Activated naive CD8-positive, alpha-beta T cell treated with anti-CD3 and anti-CD28 coated beads, Interleukin-2, amount 50 U/mL, for 16 hours (primary cell): Measurements from ENCODE around the gene SLC6A3.
"Not testable (repeated sequence)": the region's sequence is repeated elsewhere in the genome, so short reads cannot be mapped to it uniquely, and the experiment has no call there.

Experiments used
- DNase-seq: peaks from one replicate; pipeline ENCODE4 v3.0.0-alpha.2; 2020; ENCODE audit warnings: low read depth, low spot score

SLC6A3 gene

DNA sequence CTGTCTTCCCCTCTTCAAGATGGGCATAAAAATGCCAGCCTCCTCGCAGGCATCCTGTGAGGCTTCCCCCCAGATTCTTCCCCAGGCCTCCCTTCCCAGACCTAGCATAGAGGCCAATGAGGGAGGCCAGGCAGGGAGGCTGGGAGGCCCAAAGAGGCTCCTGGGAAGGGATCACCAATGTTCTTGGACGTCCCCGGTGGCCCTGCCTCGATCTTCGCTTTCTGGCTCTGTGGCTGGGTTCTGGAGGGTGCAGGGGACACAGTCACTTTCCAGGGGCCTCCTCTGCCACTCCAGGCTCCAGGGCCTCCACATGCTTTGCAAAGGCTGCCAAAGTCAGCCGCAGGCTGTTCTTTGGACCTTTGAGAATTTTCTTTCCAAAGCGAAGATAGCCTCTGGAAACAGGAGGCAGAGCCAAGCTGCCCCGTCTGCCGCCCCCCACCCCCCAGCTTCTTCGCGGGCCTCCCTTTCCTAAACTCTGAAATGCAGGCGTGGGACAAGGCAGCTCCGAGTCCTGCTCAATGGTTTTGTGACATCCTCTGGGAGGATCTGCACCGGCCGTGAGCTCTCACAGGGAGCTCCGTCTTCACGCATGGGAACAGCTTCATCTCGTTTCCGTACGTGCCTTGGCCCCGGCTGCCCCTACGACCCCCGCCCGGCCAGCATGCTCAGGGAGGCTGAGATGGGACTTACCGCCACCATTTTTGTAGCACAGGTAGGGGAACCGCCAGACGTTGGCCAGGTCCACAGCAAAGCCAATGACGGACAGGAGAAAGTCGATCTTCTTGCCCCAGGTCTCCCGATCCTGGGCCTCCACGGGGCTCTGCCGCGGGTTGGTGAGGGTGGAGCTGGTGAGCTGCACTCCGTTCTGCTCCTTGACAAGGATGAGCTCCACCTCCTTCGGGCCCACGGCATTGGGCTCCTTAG lies 2.8 kb downstream of the SLC6A3 start:
- no peak for DNase-seq

DNA sequence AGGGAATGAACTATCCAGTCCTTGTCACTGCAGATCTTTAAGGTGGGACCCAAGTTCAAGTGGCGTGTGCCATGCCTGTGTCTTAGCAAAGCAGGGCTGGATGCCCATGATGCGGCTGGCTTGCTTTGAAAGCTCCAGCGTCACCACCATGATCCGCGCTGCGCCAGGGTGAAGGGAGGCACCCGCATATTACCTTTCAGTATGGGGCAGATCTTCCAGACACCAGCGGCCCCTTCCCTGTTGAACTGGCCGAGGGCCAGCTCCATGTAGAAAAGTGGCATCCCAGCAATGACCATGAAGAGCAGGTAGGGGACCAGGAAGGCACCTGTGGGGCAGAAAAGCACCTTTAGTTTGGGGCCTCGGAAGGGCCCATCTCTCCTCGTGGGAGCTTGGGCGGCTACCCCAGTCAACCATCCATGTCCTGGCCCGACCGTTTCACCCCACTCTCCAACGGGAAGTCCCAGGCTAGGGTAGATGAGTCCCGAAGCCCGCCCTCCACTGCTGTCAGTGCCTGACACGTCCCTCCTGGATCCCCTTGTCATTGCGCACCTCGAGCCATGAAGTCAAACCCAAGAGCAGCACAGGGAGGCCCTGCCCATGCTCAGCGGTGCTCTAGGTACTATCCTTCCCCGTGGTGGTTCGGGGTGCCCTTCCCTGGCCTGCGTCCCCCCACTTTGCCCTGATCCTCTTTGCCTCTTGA lies 3.9 kb downstream of the SLC6A3 start:
- DNase-seq: no peak

DNA sequence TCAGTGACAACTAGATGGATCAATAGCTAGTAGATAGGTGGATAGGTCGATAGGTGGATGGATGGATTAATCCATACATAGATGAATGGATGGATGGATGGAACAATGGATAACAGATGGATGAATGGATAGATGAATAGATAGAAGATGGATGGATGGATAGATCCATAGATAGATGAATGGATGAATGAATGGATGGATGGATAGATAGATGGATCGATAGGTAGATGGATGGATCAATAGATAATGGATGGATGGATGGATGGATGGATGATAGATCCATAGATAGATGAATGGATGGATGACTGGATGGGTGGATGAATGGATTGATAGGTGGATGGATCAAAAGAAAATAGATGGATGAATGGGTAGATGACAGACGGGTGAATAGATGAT lies 5.1 kb downstream of the SLC6A3 start:
- no peak for DNase-seq

DNA sequence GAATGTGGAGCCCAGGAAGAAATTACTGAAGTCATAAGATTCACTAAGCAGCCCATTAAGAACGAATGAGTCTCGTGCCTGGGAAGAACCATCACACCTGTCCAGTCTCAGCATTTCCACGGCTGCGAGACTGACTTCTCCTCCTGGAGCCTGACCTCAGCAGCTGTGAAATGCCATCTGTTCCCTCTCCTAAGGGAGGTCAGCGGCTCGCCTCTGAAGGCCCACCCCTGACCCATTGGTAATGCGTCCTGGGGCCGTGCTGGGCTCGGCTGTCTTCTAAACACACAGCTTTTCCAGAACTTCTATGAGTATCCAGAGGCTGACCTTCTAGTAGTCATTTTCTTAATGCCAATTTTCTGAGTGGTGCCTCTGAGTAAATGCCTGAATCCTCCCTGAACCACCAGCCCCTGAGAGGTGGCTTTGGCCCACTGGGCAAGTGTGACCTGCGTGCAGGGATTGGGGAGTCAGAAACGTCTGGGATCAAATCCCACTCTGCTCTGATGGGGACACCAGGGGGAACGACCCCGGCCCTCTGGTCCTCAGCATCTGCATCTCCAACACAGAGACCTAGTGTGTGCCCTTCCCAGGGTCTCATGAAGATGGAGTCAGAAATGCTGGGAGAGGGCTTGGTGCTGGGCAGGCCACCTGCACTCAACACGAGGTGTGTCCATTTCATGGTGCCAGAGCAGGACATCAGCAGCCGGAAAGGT lies 5.7 kb downstream of the SLC6A3 start:
- no peak for DNase-seq

DNA sequence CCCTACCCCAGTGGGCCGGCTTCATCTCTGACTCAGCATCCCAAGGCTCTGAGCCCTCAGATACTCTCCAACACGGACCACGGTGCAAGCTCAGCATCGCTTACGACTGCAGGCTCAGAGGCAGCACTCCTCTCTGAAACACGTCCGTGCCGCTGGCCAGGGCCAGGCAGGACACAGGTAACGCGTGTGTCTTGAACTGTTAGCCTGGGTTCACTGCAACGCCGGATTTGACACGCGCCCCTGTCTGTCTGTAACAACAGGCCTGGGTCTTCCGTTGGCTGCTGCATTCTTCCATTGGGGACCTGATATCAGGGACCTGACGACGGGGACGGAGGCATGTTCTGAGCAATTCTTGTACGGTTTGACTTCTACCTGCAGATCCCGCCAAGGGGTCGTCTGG lies 6.4 kb downstream of the SLC6A3 start:
- DNase-seq: no peak

DNA sequence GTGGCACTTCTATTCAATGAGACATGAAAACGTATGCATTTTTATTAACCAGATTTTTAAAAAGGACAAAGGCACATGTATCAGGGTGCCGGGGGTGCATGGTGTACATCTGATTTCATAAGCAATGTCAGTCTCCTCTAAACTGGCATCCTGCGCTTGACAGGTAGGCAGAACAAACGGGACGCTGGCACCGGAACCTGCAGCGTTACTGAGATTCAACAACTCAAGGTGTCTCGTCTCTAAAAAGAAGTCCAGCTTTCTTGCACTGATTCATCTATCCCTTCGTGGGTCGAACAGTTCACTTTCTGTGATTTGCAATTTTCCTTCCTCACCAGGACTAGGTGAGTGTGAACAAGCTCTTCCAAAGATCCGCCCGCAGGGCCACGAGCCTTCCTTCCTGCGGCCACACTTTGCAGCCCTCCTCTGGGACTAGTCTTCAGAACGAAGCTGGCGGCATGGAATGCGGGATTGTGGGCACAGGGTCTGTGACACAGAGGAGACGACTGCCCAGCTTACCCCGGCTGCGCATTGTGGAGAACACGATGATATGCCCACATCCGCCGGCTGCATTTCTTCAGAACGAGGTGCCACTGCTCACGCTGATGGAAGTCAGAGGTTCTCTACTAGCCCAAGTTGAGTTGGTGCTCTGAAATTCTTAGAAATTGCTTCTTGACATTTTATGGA lies 7.2 kb downstream of the SLC6A3 start:
- no peak for DNase-seq

DNA sequence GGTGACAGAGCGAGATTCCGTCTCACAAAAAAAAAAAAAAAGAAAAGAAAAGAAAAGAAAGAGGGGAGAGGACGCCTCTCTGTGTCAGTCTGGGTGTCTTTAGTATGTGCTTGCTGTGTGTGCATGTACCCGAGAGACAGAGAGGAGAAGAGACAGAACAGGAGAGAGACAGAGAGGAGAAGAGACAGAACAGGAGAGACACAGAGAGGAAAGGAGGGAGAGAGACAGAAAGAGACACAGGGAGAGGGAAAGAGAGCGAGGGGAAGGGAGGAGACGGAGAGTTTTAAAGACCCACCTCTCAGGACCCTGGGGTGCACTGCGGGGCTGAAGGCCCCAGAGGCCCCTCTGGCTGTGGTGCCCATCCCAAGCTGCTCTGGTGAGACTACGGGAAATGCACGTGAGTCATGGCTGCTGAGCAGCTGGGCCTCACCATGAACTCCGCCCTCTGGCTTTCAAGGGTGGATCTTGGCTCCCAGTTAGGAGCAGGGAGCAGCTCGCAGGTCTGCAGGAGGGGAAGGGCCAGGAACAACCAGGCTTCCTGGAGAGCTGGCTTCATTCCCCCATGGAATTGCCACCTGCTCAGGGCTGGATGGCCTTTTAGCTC lies 7.9 kb downstream of the SLC6A3 start:
- no peak for DNase-seq

DNA sequence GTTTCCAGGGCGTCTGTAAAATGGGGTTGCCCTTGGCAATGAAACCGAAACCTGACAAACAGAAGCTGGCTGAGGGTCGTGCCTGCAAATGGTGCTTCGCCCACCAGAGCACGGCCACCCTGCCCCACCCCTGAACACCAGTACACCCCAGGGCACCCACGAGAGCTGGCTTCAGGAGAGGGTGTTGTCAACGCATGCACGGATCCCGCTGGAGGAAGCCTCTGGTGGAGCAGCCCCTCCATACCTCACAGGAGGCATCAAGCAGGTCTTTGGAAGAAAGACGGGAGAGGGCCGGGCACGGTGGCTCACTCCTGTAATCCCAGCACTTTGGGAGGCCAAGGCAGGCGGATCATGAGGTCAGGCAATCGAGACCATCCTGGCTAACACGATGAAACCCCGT lies 8.6 kb downstream of the SLC6A3 start:
- DNase-seq: no peak

DNA sequence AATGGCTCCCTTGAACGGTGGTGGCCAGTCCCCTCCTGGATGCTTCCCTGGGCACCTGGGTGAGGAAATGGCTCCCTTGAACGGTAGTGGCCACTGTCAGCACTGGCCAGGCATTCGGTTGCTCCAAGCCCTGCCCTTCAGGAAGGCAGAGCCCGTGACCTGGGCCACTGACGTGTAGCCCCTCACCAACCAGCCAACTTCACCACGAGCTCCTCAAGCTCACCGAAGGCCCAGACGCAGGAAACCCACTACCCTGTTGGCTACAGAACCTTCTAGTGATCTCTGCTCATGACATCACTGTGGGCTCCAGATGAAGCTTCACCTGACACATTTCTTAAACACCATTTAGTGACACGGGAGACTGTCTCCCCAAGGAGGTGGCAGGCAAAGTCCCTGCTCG lies 9.2 kb downstream of the SLC6A3 start:
- no peak for DNase-seq

DNA sequence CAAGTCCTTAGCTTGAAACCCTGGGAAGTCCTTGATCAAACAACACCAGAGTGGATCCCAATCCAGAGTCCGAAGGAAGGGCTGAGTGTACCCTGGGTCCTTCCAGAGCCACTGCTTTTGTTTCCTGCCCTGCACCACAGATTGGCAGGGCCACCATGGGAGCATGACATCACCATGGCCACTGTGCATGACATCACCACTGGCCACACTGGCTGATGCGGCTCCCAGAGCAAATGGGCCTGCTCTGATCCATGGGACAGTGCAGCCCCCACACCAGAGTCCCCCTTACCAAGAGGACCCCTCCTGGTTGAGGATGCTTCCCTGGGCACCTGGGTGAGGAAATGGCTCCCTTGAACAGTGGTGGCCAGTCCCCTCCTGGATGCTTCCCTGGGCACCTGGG lies 9.9 kb downstream of the SLC6A3 start:
- no peak for DNase-seq

DNA sequence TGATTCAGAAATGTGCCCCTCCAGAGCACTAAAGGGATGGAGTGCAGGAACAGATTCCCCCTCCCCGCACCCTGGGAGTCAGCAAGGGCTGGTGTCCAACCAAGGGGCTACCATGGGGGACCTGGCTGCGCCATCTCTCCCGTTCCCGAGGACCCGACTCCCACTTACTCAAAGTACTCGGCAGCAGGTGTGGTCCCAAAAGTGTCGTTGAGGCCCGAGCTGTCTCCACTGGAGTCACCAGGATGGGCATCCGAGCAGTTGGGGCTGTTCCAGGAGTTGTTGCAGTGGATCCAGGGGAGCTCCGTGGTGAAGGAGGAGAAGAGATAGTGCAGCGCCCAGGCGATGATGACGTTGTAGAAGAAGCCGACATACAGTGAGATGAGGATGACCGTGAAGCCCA lies 12.9 kb downstream of the SLC6A3 start:
- no peak for DNase-seq

DNA sequence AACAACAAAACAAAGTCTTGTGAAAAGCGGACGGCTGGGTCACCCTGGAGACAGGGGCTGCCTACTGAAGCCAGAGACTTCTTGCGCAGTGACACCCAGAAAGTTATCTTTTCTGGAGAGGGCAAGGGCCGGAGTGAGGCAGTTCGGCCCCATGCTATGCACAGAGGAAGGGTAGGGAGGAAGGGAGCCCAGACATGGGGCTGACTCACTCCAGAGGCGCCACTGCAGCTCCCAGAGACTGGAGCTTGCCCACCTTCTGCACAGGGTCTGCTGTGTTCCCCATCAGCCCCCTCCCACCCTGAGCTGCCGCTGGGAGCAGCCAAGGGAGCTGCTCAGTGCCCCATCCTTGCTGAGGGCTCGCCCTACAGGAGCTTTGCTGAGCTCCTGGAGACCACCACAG lies 13.3 kb downstream of the SLC6A3 start:
- no peak for DNase-seq

DNA sequence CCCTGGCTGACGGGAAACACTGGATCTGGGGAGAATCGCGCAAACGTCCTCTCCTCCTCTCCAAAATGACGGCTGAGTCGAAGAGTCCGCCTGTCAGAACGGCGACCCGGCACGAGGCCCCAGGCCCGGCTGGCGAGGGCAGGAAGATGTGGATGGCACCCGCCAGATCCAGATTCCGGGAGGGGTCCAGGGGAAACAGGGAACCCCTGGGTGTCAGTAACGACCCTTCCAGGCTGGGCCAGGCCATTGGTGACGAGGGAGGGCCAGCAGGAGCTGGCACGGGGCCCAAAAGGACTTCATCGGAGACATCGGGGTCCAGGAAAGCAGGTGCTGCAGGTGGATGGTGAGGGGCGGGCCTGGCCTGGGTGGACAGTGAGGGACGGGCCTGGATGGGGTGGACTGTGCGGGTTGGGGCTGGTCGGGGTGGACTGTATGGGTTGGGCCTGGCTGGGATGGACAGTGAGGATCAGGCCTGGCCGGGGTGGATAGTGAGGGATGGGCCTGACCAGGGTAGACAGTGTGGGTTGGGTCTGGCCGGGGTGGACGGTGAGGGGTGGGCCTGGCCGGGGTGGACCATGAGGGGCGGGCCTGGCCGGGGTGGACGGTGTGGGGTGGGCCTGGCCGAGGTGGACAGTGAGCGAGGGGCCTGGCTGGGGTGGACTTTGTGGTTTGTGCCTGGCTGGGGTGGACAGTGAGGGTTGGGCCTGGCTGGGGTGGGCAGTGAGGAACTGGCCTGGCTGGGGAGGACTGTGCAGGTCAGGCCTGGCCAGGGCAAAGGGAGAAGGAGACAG lies 14.0 kb downstream of the SLC6A3 start:
- DNase-seq: no peak

DNA sequence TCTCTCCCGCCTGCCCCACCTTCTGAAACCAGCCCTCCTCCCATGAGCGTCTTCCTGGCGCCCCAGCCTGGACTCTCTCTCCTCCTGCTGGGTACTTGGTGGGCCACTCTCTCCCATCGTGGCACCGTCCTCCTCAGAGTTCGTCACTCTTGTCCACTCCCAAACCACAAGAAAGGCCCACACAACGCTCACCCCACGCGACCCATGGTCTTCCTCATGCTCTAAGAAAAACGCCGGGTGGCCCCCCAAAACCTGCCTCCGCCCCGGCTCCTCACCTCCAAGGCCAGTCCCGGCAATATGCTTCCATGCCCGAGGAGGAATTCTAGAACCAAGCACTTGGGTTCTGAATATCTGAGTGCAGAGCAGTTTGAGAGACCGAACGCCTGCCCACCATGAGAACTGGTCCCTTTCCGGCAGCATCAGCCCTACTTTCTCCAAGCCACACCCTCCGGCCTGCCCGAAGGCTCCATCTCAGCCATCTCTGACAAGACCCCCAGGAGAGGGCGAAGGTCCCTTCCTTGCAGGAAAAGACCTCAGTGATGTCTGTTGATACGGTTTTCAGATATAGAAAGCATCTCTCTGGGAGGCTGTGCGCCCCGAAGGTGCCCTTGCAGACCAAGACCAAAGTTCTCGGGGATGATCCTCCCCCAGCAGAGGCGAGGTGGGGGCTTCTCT lies 15.0 kb downstream of the SLC6A3 start:
- DNase-seq: no peak

DNA sequence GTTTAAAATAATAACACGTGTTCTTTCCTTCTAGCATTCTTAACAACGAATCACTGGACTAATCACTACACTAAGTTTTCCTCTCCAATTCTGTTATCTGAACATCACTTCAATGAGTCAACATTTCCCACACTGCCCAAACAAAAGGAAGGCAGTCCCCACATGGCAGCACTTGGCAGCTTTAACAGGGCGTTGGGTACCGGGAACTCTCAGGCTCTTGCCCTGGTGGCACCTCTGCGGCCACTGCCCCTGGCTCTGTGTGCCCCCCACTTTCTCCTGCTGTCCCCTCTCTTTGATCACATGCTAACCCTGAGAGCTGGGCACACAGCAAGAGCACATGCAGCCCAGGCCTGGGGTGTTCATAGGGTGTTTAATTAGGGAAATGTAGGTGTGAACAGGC lies 15.7 kb downstream of the SLC6A3 start:
- DNase-seq: no peak

DNA sequence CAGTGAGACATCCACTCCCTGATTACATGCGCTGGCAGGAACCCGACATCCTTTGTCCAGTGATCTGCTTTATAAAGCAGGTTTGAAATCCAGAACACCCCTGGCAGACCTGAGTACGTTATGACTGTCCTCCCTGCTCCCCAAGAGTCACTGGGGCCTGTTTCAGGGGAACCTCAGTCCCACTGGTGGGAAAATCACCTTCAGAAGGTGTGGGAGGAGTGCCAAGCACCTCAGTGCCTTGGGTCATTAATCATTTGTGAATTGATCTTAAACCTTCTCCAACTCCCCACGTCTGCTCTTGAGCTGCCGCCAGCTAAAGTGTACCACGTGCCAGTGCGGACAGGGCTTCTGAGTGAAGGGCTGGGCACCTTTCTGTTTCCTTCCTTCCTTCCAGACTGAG lies 16.2 kb downstream of the SLC6A3 start:
- no peak for DNase-seq

DNA sequence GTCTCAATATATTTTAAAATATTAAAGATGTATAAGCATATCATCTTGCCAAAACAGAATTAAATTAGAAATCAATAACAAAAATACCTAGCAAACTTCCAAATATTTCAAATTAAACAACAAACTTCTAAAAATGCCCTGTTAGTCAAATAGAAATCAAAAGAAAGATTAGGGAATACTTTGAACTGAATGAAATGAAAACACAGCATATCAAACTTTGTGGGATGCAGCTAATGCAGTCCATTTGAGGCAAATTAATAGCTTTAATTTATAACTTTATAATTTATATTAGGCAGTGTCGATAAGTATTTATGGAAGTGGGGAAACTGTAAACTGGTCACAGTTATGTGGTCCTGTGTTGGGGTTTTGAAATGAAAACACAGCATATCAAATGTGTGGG lies 17.1 kb downstream of the SLC6A3 start:
- DNase-seq: no peak

DNA sequence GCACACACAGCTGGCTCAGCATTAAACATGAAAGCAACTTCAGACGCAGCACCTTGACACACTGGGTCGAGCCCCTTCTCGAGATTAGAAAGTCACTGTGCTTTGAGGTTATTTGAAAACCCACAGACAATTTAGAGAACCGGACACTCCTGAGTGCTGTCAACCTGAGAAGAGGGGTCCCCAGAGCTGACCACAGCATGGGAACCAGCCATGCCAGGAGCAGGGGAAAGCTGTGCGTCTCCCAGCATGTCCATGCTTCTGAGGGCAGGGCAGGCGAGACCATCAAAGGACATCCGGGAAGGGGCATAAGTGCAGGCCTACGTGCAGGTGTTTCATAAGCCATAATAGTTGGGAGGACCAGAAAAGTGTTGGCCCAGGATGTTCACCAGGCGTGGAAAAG lies 20.5 kb downstream of the SLC6A3 start:
- no peak for DNase-seq

DNA sequence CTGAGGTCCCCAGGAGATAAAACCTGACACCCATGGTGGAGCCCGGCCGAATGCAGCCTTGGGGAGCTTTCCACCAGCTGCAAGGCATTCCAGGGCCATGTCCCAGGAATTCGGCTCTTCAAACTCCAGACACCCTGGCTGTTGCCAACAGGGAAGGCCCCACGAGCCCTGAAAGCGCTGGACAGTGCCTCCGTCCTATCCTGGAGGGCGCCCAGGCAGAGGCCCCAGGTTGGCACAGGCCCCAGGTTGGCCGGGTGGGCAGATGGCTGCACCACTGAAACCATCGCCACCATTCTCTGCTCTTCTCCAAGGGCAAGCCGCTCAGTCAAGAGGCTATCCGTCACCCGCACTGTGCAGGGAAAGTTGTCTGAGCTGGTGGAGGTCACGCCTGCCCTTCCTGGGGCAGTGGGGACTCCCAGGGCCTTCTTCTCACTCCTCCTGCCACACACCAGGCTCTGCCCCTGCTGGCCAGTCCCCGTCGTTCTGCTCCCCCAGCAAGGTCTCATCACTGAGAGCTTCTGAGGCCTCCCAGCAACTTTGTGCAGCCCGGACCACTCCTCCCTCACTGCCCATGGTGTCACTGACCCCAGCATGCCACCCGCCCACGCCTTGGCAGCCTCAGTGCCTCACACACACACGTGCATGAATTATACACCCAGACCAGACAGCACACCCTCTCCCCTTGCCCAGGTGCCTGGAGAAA lies 21.2 kb downstream of the SLC6A3 start:
- DNase-seq: no peak

DNA sequence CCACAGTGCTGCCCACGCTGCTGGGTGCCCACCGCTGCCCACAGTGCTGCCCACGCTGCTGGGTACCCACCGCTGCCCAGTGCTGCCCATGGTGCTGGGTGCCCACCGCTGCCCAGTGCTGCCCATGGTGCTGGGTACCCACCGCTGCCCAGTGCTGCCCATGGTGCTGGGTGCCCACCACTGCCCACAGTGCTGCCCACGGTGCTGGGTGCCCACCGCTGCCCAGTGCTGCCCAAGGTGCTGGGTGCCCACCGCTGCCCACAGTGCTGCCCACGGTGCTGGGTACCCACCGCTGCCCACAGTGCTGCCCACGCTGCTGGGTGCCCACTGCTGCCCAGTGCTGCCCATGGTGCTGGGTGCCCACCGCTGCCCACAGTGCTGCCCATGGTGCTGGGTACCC lies 22.7 kb downstream of the SLC6A3 start:
- DNase-seq: not testable (repeated sequence)
